Activated naive CD4-positive, alpha-beta T cell treated with anti-CD3 and anti-CD28 coated beads for 36 hours (primary cell): ENCODE results near the gene HSF2BP. TPM values are rescaled to one million over a fixed set of nuclear protein-coding genes. Genes with fewer than 3 reads are reported as not detected.
"Not testable (repeated sequence)": the region's sequence is repeated elsewhere in the genome, so short reads cannot be mapped to it uniquely, and the experiment has no call there.

Experiments used
- CTCF ChIA-PET: fragments of 350-600 bp; sonication (Branson Sonifier 250); formaldehyde crosslinking; loops from one replicate; lab custom pipeline; 2021; ENCODE audit warnings: antibody characterized with exemption; lab: Charles Lee
- DNase-seq: peaks from one replicate; pipeline ENCODE4 v3.0.0-alpha.2; 2020
- H3K27ac Mint-ChIP-seq: one replicate; pipeline ENCODE4 v1.8.0; 2021; ENCODE audit warnings: mild to moderate bottlenecking, mixed read lengths
- H3K27me3 Mint-ChIP-seq: one replicate; pipeline ENCODE4 v1.8.0; 2021; ENCODE audit warnings: low read depth, mixed read lengths
- H3K36me3 Mint-ChIP-seq: one replicate; pipeline ENCODE4 v1.8.0; 2021; ENCODE audit warnings: low read depth, mixed read lengths
- H3K4me1 Mint-ChIP-seq: one replicate; pipeline ENCODE4 v1.8.0; 2021; ENCODE audit warnings: low read depth, mixed read lengths
- H3K4me3 Mint-ChIP-seq: one replicate; pipeline ENCODE4 v1.8.0; 2021; ENCODE audit warnings: mild to moderate bottlenecking, moderate library complexity, mixed read lengths
- H3K9me3 Mint-ChIP-seq: one replicate; pipeline ENCODE4 v1.8.0; 2021; ENCODE audit warnings: mixed read lengths
- intact Hi-C: fragments of 100-400 bp; cut with micrococcal nuclease; formaldehyde crosslinking; loops from one replicate; pipeline ENCODE4 v1.15.1; 2023
- microRNA-seq: library from miRNA; unstranded; fragments of <30 nt; microRNA quantifications from one replicate; pipeline ENCODE4 v1.2.0, GENCODE V29; 2022; ENCODE audit warnings: borderline microRNAs expressed, borderline replicate concordance
- total RNA-seq, 2 experiments: library from RNA; stranded (reverse); gene quantifications; one replicate each; pipeline ENCODE4 v1.2.3, GENCODE V29; 2021

HSF2BP gene
- total RNA-seq, 2 experiments from 2014 or later = 1.3 to 2.1 TPM

- DNase-seq, intact Hi-C loops, H3K27ac Mint-ChIP-seq, H3K4me1 Mint-ChIP-seq, CTCF ChIA-PET, H3K4me3 Mint-ChIP-seq, H3K9me3 Mint-ChIP-seq, H3K27me3 Mint-ChIP-seq, H3K36me3 Mint-ChIP-seq: not testable (repeated sequence)
Observed at GRCh38 chr21:43479197-43479596, 180.1 kb downstream of the HSF2BP start.

Small RNA genes within 50 kb of the gene (microRNA-seq; reads per million reads assigned to microRNA genes)
- not detected for gene MIR6070

Other genes with a start within 250 kb of the HSF2BP start
- gene SIK1, start 232.4 kb downstream of the HSF2BP start, total RNA-seq = 1 to 10 TPM; 5.1 to 5.2 TPM
- 10 to 100 TPM; 59.6 to 60.6 TPM for gene RRP1B, start 72 bp upstream of the HSF2BP start, total RNA-seq
- 100 to 1,000 TPM; 125 to 133 TPM for gene PDXK, start 59.6 kb upstream of the HSF2BP start, total RNA-seq
- gene CSTB, start 116.8 kb upstream of the HSF2BP start, total RNA-seq = 10 to 100 TPM; 22.8 to 23.0 TPM
- 10 to 100 TPM; 33.6 to 35.5 TPM for gene RRP1, start 130.1 kb upstream of the HSF2BP start, total RNA-seq
- 10 to 100 TPM; 57.9 to 64.1 TPM for gene AGPAT3, start 205.7 kb upstream of the HSF2BP start, total RNA-seq